ENCODE data around the gene PCDHA1.

DNA sequence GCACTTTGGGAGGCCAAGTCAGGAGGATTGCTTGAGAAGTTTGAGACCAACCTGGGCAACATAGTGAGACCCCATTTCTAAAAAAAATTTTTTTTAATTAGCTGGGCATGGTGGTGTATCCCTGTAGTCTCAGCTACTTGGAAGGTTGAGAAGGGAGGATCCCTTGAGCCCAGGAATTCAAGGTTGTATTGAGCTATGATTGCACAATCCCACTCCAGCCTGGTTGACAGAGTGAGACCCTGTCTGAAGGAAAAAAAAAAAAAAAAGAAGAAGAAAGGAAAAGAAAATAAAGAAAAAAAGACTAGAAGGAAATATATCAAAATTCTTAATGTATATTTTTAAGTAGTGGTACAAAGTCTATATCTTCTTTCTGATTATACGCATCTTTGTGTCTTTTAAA lies 236.4 kb downstream of the PCDHA1 start:
- TF ChIP-seq, protein P1, sequence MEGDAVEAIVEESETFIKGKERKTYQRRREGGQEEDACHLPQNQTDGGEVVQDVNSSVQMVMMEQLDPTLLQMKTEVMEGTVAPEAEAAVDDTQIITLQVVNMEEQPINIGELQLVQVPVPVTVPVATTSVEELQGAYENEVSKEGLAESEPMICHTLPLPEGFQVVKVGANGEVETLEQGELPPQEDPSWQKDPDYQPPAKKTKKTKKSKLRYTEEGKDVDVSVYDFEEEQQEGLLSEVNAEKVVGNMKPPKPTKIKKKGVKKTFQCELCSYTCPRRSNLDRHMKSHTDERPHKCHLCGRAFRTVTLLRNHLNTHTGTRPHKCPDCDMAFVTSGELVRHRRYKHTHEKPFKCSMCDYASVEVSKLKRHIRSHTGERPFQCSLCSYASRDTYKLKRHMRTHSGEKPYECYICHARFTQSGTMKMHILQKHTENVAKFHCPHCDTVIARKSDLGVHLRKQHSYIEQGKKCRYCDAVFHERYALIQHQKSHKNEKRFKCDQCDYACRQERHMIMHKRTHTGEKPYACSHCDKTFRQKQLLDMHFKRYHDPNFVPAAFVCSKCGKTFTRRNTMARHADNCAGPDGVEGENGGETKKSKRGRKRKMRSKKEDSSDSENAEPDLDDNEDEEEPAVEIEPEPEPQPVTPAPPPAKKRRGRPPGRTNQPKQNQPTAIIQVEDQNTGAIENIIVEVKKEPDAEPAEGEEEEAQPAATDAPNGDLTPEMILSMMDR (IDR thresholded peaks at IDR 0.05) = no peak
- no peak for TF ChIP-seq JUND (IDR thresholded peaks at IDR 0.05)
- no peak for TF ChIP-seq SMC3 (IDR thresholded peaks at IDR 0.05; ENCODE audit: low read depth, low read length)
- no peak for TF ChIP-seq GABPA (IDR thresholded peaks at IDR 0.05; ENCODE audit: low read depth)
- TF ChIP-seq POLR2AphosphoS5 (IDR thresholded peaks at IDR 0.05; ENCODE audit: low read depth, low read length) = no peak
- no peak for TF ChIP-seq TCF12 (IDR thresholded peaks at IDR 0.05)
- TF ChIP-seq RAD21 (IDR thresholded peaks at IDR 0.05; ENCODE audit: low read length) = no peak
- no peak for TF ChIP-seq REST (IDR thresholded peaks at IDR 0.05; ENCODE audit: low read depth, low read length)
- TF ChIP-seq, protein P2, sequence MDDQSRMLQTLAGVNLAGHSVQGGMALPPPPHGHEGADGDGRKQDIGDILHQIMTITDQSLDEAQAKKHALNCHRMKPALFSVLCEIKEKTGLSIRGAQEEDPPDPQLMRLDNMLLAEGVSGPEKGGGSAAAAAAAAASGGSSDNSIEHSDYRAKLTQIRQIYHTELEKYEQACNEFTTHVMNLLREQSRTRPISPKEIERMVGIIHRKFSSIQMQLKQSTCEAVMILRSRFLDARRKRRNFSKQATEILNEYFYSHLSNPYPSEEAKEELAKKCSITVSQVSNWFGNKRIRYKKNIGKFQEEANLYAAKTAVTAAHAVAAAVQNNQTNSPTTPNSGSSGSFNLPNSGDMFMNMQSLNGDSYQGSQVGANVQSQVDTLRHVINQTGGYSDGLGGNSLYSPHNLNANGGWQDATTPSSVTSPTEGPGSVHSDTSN (IDR thresholded peaks at IDR 0.05) = no peak
- no peak for TF ChIP-seq NRF1 (IDR thresholded peaks at IDR 0.05; ENCODE audit: low read depth, low read length)
